HEK293 (cell line): Measurements from ENCODE around the gene ZC3H7B.
A peak's percentile ranks its signal among the peaks of the same experiment; 100 is the strongest.

Experiments used
- FEZF1 ChIP-seq: fragments of 450-650 bp; formaldehyde crosslinking; IDR thresholded peaks from 2 replicates; pipeline ENCODE4 v1.5.1; 2016; ENCODE audit warnings: missing biosample characterization, missing genetic modification characterization
- HIC1 ChIP-seq: fragments of 450-650 bp; formaldehyde crosslinking; IDR thresholded peaks from 2 replicates; pipeline ENCODE4 v1.5.1; 2016; ENCODE audit warnings: missing biosample characterization, missing genetic modification characterization
- HOXA7 ChIP-seq: sonication (generic); formaldehyde crosslinking; IDR thresholded peaks from 2 replicates; pipeline ENCODE4 v1.8.1; 2022; ENCODE audit warnings: missing genetic modification reagents, borderline replicate concordance
- KLF1 ChIP-seq: fragments of 450-650 bp; formaldehyde crosslinking; IDR thresholded peaks from 2 replicates; pipeline ENCODE4 v1.5.1; 2016; ENCODE audit warnings: missing biosample characterization, missing genetic modification characterization
- KLF16 ChIP-seq: fragments of 450-650 bp; formaldehyde crosslinking; IDR thresholded peaks from 2 replicates; pipeline ENCODE4 v1.5.1; 2017; ENCODE audit warnings: missing biosample characterization, missing genetic modification characterization
- KLF9 ChIP-seq: fragments of 450-650 bp; formaldehyde crosslinking; IDR thresholded peaks from 2 replicates; pipeline ENCODE4 v1.5.1; 2016; ENCODE audit warnings: missing biosample characterization, missing genetic modification characterization, low read depth
- MYNN ChIP-seq: fragments of 450-650 bp; formaldehyde crosslinking; IDR thresholded peaks from 2 replicates; pipeline ENCODE4 v1.5.1; 2016; ENCODE audit warnings: missing biosample characterization, missing genetic modification characterization, borderline replicate concordance
- PRDM4 ChIP-seq: fragments of 450-650 bp; formaldehyde crosslinking; IDR thresholded peaks from 2 replicates; pipeline ENCODE4 v1.5.1; 2017; ENCODE audit warnings: missing biosample characterization, missing genetic modification characterization
- SP7 ChIP-seq: fragments of 450-650 bp; formaldehyde crosslinking; IDR thresholded peaks from 2 replicates; pipeline ENCODE4 v1.5.1; 2016; ENCODE audit warnings: missing biosample characterization, missing genetic modification characterization
- WT1 ChIP-seq: fragments of 450-650 bp; formaldehyde crosslinking; IDR thresholded peaks from 2 replicates; pipeline ENCODE4 v1.5.1; 2016; ENCODE audit warnings: missing biosample characterization, missing genetic modification characterization
- ZBTB1 ChIP-seq: fragments of 450-650 bp; formaldehyde crosslinking; IDR thresholded peaks from 2 replicates; pipeline ENCODE4 v1.5.1; 2016; ENCODE audit warnings: missing biosample characterization, missing genetic modification characterization
- ZBTB44 ChIP-seq: fragments of 450-650 bp; IDR thresholded peaks from 2 replicates; pipeline ENCODE4 v1.5.1; 2018; ENCODE audit warnings: missing biosample characterization, mild to moderate bottlenecking, missing genetic modification characterization
- ZNF112 ChIP-seq: fragments of 450-650 bp; formaldehyde crosslinking; IDR thresholded peaks from 2 replicates; pipeline ENCODE4 v1.5.0; 2017; ENCODE audit warnings: missing biosample characterization, missing genetic modification characterization
- ZNF132 ChIP-seq: fragments of 450-650 bp; formaldehyde crosslinking; IDR thresholded peaks from 2 replicates; pipeline ENCODE4 v1.5.1; 2017; ENCODE audit warnings: missing biosample characterization, missing genetic modification characterization, borderline replicate concordance
- ZNF157 ChIP-seq: fragments of 450-650 bp; formaldehyde crosslinking; IDR thresholded peaks from 2 replicates; pipeline ENCODE4 v1.5.1; 2016; ENCODE audit warnings: missing biosample characterization, missing genetic modification characterization
- ZNF239 ChIP-seq: fragments of 450-650 bp; formaldehyde crosslinking; IDR thresholded peaks from 2 replicates; pipeline ENCODE4 v1.5.1; 2016; ENCODE audit warnings: missing biosample characterization, missing genetic modification characterization
- ZNF350 ChIP-seq: fragments of 450-650 bp; formaldehyde crosslinking; IDR thresholded peaks from 2 replicates; pipeline ENCODE4 v1.5.0; 2017; ENCODE audit warnings: missing biosample characterization, mild to moderate bottlenecking, missing genetic modification characterization
- ZNF416 ChIP-seq: fragments of 450-650 bp; formaldehyde crosslinking; IDR thresholded peaks from 2 replicates; pipeline ENCODE4 v1.5.1; 2016; ENCODE audit warnings: missing biosample characterization, missing genetic modification characterization
- ZNF529 ChIP-seq: fragments of 450-650 bp; formaldehyde crosslinking; IDR thresholded peaks from 2 replicates; pipeline ENCODE4 v1.5.1; 2017; ENCODE audit warnings: missing genetic modification characterization, missing biosample characterization; ENCODE audit not compliant: insufficient replicate concordance
- ZNF571 ChIP-seq: fragments of 450-650 bp; formaldehyde crosslinking; IDR thresholded peaks from 2 replicates; pipeline ENCODE4 v1.5.0; 2017; ENCODE audit warnings: missing biosample characterization, missing genetic modification characterization
- ZNF585B ChIP-seq: fragments of 450-650 bp; formaldehyde crosslinking; IDR thresholded peaks from 2 replicates; pipeline ENCODE4 v1.5.1; 2016; ENCODE audit warnings: missing biosample characterization, missing genetic modification characterization
- ZNF596 ChIP-seq: fragments of 450-650 bp; IDR thresholded peaks from 2 replicates; pipeline ENCODE4 v1.5.0; 2018; ENCODE audit warnings: missing biosample characterization, mild to moderate bottlenecking, missing genetic modification characterization, moderate library complexity
- ZNF610 ChIP-seq: fragments of 450-650 bp; formaldehyde crosslinking; IDR thresholded peaks from 2 replicates; pipeline ENCODE4 v1.5.1; 2016; ENCODE audit warnings: missing biosample characterization, missing genetic modification characterization, borderline replicate concordance
- ZNF830 ChIP-seq: fragments of 450-650 bp; IDR thresholded peaks from 2 replicates; pipeline ENCODE4 v1.5.0; 2018; ENCODE audit warnings: missing biosample characterization, missing genetic modification characterization, low read depth, mild to moderate bottlenecking, moderate library complexity
- TF ChIP-seq, protein P1 (sequence below): fragments of 450-650 bp; formaldehyde crosslinking; IDR thresholded peaks from 2 replicates; pipeline ENCODE4 v1.5.1; 2017; ENCODE audit warnings: missing biosample characterization, missing genetic modification characterization
- TF ChIP-seq, protein P2 (sequence below): fragments of 450-650 bp; formaldehyde crosslinking; IDR thresholded peaks from 2 replicates; pipeline ENCODE4 v1.5.0; 2017; ENCODE audit warnings: missing biosample characterization, missing genetic modification characterization, borderline replicate concordance
- TF ChIP-seq, protein P3 (sequence below): fragments of 450-650 bp; formaldehyde crosslinking; IDR thresholded peaks from 2 replicates; pipeline ENCODE4 v1.5.1; 2016; ENCODE audit warnings: missing biosample characterization, missing genetic modification characterization

The ZC3H7B gene

GRCh38 chr22:41367039-41367679 lies 65.8 kb downstream of the ZC3H7B start (continued):
- TF ChIP-seq KLF9 (tag by site-specific recombination) (peak; percentile 75), ZNF610 (tag by site-specific recombination) (0 out of 2 replicates have a peak, but pooled peaks have one; percentile 26), PRDM4 (tag by site-specific recombination) (peak; percentile 59; the same call in 1 of the 2 replicates), ZNF157 (no peak), HIC1 (tag by site-specific recombination) (peak; percentile 24; the same call in 1 of the 2 replicates), ZNF529 (tag by site-specific recombination) (no peak), ZNF239 (no peak), ZNF571 (no peak), ZNF585B (tag by site-specific recombination) (no peak), ZNF112 (tag by site-specific recombination) (no peak), ZNF596 (no peak), ZBTB44 (tag by site-specific recombination) (peak; percentile 97), ZNF416 (tag by site-specific recombination) (peak; percentile 81; the same call in 1 of the 2 replicates), KLF1 (peak; percentile 94), ZNF350 (no peak), MYNN (no peak), ZBTB1 (tag by site-specific recombination) (no peak; the same call in 1 of the 2 replicates), FEZF1 (tag by site-specific recombination) (peak; percentile 37; the same call in 1 of the 2 replicates), SP7 (tag by site-specific recombination) (peak; percentile 85), WT1 (peak; percentile 92), ZNF132 (tag by site-specific recombination) (no peak), ZNF830 (tag by site-specific recombination) (no peak), HOXA7 (no peak), KLF16 (peak; percentile 78)
- TF ChIP-seq, protein P1, sequence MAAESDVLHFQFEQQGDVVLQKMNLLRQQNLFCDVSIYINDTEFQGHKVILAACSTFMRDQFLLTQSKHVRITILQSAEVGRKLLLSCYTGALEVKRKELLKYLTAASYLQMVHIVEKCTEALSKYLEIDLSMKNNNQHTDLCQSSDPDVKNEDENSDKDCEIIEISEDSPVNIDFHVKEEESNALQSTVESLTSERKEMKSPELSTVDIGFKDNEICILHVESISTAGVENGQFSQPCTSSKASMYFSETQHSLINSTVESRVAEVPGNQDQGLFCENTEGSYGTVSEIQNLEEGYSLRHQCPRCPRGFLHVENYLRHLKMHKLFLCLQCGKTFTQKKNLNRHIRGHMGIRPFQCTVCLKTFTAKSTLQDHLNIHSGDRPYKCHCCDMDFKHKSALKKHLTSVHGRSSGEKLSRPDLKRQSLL (tag by site-specific recombination): no peak
- TF ChIP-seq, protein P2, sequence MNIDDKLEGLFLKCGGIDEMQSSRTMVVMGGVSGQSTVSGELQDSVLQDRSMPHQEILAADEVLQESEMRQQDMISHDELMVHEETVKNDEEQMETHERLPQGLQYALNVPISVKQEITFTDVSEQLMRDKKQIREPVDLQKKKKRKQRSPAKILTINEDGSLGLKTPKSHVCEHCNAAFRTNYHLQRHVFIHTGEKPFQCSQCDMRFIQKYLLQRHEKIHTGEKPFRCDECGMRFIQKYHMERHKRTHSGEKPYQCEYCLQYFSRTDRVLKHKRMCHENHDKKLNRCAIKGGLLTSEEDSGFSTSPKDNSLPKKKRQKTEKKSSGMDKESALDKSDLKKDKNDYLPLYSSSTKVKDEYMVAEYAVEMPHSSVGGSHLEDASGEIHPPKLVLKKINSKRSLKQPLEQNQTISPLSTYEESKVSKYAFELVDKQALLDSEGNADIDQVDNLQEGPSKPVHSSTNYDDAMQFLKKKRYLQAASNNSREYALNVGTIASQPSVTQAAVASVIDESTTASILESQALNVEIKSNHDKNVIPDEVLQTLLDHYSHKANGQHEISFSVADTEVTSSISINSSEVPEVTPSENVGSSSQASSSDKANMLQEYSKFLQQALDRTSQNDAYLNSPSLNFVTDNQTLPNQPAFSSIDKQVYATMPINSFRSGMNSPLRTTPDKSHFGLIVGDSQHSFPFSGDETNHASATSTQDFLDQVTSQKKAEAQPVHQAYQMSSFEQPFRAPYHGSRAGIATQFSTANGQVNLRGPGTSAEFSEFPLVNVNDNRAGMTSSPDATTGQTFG (tag by site-specific recombination): no peak
- TF ChIP-seq, protein P3, sequence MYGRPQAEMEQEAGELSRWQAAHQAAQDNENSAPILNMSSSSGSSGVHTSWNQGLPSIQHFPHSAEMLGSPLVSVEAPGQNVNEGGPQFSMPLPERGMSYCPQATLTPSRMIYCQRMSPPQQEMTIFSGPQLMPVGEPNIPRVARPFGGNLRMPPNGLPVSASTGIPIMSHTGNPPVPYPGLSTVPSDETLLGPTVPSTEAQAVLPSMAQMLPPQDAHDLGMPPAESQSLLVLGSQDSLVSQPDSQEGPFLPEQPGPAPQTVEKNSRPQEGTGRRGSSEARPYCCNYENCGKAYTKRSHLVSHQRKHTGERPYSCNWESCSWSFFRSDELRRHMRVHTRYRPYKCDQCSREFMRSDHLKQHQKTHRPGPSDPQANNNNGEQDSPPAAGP (tag by site-specific recombination): peak; percentile 89
